Suppressor macrophage (primary cell): ENCODE results near the gene TP53I11.

Experiments used
- DNase-seq, 4 experiments: peaks; one replicate each; pipeline ENCODE4 v3.0.0-alpha.2; 2020 to 2022

TP53I11 gene

DNA sequence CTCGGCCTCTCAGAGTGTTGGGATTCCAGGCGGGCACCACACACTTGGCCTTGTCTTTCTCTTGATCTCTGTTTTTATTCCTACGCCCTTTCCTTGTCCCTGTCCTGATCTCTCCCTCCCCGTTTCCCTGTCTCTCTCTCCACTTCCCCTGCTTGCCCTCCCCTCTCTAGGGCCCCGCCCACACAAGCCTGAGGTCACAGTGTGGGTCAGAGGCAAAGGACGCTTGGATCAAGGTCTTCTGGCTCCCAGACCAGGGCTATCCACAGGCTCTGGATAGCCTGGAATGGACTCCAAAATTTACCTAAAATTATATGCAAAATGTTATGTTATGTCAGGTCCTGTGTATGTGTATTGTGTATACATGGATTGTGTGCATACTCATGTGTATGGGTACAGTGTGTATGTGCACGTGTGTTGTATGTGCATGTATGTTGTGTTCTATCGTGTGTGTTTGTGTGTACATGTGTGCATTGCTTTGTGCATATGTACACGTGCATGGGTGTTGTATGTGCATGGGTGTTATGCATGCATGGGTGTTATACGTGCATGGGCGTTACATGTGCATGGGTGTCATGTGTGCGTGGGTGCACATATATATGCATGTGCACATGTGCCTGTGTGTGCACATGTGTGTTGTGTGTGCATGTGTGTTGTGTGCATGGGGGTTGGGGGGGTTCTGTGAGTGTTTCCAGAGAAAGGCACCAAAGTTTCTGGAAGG lies 38.3 kb downstream of the TP53I11 start:
- peak; percentile 50 to 80 (median 68) for DNase-seq

DNA sequence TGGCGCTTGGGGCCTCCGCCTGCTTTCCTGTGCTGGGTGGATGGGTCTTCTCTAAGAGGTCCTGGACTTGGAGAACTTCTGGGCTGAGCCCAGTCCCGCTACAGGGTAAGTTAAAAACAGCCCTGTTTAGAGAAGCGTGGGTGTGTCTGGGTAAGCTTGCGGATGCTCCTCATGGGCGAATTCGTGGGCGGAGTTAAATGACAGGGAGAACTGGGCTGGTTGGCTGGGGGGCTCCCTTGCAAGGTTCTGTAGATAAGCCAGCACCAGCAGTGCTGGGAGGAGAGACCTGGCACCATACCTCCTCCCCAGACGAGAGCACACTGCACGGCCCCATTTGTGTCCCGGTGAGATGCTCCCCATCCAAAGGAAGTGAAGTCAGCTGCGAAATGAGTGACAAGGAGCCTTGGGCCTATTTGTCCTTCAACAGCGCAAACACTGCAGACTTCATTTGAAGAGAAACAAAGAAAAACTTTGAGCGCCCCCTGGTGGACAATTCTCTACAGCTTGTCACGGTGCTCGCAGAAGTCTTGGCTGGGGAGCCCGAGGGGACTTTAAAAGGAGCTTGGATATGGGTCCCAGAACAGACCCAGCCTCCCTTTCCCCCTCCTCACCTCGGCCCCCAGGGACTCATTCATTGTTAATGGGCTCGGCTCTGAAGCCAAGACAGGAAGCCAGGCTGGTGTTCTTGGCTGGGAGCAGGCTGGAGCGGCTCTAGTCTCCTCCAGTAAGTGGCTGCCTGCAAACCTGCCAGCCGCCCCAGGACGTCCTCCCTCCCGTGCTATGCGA lies 39.5 kb downstream of the TP53I11 start:
- DNase-seq = peak; percentile 86 to 96 (median 92)

DNA sequence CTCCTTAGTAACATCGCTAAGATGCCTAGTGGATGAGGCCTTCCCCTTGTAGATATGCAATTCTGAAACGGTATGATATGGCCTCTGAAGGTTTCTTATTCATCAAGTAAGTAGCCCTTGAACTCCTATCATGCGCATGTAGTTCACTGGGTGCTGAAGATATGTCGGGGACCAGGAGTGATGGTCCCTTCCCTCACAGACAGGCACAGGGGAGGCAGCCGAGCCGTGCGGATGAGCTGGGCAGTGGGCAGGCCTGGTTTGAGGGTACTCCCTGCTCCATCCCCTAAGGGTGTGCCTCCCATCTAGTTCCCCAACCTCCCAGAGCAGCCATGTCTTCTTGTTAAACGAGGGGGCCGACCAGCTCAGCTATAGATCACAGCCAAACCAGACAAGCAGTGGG lies 40.1 kb downstream of the TP53I11 start:
- DNase-seq = no peak

DNA sequence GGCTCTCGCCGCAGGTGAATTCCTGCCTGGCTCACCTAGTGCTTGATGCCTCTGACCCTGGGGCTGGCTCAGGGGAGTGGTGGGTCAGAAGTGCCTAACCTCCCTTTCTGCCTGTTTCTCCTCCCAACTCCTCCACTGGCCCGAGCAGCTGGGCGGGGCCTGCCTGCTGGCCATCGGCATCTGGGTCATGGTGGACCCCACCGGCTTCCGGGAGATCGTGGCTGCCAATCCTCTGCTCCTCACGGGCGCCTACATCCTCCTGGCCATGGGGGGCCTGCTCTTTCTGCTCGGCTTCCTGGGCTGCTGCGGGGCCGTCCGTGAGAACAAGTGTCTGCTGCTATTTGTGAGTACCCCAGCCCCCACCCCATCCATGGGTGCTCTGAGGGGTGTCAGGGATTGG lies 41.1 kb downstream of the TP53I11 start:
- no peak for DNase-seq

DNA sequence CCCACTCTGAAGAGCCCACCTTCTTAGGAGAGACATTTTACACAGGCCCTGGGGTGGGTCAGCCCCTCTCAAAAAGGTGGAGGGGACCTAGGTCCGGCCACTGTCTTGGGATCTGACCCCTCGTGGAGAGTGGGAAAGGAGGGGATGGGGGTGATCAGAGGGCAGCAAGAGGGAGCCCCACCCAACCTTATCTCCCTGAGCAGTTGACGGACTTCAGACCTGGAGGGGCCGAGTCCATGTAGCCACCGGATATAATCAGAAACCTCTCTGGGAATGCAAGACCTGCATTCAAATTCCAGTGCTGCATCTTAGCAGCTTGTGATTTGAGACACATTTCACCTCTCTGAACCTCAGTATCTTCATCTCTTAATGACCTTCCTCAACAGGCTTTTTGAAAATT lies 44.0 kb downstream of the TP53I11 start:
- DNase-seq = no peak

DNA sequence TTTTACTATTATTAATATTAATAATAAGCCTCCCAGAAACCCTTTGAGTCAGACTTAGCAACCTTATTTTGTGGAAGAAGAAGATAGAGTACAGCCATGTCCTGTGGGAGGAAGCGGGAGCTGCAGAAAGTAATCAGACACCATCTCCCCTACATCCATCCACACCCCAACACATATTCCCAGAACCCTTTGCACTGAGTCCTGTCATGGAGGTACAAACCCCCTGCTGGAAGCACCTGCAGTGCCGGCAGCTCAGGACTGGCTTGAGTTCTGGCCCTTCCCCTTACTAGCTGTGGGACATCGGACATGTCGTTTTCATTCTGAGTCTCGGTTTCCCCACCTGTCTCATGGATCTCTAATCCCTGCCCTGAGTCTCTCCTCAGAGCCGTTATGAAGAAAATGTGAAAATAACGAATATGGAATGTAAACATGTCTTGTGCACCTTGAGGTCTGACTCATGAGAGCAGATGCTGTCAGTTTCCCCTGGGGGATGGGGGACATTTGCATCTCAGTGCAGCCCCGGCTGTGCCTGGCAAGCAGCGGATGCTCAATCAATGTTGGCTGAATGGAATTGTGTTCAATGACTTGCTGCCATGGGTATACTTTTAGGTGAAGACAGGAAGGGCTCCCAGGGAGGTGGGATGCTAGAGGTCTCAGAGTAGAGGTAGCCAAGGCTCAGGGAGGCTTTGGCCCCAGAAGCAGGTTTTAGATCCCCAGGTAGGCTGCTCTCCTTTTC lies 45.4 kb downstream of the TP53I11 start:
- no peak for DNase-seq

DNA sequence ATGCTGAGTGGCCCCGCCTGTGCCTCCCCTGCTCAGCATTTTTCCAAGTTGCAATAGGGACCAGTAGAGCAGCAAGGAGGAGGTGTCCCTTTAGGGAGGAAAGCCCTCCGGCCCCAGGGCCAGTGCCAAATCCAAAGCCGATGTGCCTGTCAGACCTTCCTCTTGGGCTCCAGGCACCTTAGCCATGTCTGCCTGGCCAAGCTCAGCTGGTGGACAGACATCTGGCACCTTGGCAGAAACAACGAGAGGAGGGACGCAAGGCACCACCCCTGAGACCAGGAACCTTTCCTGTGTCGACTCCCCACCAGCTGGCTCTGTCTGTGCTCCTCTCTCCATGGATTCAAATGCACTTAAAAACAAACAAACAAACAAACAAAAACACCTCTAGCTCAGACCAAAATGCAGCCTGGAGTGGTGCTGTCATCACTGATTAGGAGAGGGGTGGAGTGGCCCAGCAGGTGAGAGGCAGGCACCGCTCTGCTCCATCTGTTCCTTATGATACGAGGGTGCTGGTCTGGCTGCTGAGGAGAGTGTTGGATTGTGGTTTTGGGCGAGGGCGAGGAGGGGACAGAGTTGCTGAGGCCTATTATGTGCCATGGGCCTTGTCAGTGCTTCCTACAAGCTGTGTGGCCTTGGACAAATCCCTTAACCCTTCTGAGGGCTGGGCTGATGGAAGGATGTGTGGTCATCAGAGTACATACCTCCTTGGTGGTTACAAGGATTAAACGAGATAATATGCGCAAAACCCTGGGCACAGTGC lies 46.2 kb downstream of the TP53I11 start:
- DNase-seq = no peak

DNA sequence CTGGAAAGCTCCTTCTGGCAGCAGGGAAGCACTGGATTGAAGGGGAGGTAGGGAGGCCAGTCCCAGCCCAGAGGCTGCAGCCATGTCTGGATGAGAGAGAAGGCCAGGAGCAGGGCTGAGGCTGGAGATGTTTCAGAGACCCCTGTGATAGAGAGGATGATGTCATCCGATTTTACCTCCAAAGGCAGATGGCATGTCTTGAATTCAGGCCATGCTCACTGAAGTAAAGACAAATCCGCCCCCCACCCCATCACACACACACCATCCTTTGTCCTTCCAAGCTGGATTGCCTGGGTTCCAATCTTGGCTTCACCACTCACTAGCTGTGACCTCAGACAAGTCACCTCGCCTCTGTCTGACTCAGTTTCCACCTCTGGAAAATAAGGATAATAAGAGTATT lies 47.2 kb downstream of the TP53I11 start:
- no peak for DNase-seq

DNA sequence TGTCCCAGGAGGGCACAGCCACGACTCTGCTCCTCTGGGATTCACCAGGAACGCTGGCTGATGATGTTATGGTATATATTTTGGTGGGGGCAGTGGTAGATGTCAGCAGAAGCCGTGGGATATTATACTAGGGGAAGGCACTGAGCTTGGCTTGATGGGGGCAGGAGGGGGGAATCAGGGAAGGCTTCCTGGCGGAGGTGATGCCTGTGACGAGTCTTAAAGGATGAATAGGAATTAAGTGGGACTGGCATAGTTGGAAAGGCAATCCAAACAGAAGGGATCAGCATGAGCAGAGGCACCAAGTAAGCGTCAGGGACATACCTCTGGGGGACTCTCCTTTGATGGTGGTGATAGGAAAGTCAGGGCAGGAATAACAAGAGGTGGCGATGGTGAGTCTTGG lies 47.6 kb downstream of the TP53I11 start:
- DNase-seq = no peak

DNA sequence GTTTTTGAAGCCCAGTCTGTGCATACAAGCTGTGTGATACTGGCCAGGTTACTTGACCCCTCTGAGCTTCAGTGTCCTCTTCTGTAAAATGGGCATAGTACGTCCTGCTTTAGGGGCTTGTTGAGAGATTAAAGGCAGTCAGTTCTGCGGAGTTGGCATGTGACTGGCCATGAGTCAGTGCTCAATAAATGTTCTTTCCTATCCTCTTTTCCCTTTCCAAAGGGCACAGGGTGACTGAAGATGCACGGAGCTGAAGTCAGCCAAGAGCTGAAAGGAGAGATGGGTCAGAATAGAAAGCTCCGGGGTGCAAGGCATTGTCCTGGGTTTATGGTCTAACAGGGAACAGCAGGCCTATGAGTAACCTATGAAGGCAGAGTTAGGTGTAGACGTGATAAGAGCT lies 48.9 kb downstream of the TP53I11 start:
- no peak for DNase-seq

DNA sequence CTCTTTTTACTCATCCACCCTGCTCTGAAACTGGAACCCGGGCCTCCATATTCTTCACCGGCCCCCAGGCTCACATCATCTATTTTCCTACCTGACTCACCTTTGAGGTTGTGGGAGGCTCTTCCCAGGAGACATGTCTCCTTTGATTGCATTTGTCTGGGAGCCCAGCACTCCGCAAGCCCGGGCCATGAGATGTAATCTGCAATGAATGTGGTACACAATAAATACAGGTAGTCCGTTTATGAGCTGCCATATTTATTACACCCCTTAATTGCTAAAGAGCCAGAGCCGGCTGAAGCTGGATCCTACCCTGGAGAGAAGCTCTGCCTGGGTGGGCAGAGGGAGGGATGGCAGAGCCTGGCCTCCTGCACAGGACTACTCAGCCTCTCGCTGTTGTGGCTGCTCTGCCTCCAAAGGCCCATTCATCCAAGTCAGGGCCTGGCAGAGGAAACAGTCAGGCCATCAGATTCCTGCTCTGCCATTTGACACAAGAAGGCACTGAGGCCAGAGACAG lies 49.5 kb downstream of the TP53I11 start:
- no peak for DNase-seq

DNA sequence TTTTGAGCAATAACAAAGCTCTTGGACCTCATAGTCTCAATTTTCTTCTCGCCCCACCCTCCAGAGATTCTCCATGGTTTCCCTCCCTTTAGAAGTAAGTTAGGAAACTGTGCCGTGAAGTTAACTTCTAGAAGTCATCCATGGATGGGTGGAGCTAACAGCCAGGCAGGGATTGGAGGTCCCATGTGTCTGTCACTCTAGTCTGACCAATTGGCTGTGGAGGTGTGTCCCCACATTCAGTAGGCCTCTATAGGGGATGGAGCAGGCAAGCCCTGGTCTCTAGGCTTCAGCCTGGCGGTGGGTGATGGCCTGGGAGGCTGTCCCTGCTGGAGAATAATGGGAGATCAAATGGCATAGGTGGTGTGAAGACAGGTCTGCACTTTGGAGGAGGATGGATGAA lies 50.7 kb downstream of the TP53I11 start:
- peak; percentile 26 to 57 (median 41) for DNase-seq

DNA sequence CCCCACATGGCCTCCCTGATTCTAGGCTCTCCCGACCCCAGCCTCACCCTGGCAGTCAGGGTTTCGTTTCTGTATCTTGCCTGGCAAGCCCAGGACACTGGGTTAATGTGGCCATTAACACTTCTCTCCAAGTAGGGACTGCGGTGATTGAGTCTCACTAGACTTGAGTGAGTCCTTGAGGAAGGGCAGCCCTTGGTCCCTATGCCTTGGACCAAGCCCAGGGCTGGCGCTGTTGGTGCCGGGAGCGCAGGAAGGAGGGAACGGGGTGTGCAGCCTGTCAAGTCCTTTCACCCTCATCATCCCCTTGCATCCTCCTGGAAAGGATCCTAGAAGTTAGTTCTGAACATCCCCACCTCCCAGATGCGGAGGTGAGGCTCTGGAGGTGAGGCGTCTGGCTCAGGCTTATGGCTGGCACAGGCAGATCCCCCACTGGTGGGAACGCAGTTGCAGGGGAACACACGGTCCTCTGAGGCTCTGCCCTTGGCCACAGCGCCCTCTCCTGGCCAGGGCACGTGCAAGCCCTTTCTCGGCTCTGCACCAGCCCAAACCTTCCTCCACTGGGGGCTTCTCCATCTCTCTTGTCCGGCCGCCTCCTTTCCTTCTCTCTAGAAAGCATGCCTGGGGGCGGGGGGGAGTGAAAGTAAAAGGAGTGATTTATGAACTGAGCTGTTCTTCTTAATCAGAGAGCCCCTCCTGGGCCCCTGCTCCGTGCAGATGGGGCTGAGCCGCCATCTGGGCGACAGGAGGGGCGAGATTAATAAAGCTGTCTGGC lies 56.7 kb downstream of the TP53I11 start:
- DNase-seq = peak; percentile 65 to 86 (median 76)

DNA sequence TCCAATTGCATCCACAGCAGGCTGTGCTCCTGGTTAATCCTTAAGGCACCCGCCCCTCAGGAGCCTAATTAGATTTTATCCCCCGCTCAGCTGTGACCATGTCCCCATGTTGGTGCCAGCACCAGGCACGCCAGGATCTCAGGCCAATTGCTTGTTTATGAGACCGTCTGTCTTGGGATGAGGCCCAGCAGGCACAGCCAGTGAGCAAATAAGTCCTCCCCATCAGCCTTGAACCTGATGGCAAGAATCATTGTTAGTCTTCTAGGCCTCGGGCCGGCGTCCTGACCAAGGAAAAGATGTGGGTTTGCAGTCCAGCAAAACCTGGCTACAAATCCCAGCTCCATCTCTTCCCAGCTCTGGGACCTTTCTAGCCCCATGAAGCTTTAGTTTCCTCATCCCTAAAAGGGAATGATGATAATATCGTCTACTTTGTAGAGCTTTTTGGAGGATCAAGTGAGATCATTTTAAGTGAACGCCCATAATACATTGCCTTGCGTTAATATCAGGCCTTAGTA lies 57.3 kb downstream of the TP53I11 start:
- no peak for DNase-seq

DNA sequence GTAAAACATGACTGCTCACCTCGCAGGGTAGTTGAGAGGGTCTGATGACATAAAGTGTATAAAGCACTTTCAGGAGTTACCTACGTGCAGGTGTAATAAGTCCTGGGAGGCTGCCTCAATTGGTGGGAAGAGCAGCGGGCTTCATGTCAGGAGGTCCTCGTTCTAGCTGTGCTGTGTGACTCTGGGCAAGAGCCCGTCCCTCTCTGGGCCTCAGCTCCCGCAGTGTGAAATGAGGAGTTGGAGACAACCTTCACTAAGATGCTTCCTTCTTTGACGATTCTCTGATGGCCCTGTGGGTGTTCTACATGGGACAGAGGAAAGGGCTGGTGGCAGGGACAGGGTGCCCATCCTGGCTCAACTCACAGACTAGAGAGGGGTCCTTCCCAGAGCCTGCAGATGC lies 57.8 kb downstream of the TP53I11 start:
- DNase-seq = no peak

DNA sequence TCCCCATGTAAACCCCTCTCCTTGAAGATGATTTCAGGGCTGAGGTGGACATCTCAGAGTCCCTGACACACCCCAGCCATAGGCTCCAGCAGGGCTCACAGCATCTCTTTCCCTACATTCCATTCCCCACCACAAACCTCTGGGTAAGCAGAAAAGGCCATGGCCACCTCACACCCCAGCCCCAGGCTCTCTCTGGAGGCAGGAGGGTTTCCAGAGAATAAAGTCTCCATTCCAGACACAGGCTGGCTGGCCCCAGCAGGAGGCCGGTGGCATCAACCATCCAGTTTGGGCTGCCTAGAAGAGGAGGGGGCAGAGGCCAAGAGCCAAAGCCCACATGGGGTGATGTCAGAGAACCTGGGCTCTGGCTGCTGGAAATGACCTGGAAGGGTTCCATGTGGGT lies 61.4 kb downstream of the TP53I11 start:
- no peak for DNase-seq

DNA sequence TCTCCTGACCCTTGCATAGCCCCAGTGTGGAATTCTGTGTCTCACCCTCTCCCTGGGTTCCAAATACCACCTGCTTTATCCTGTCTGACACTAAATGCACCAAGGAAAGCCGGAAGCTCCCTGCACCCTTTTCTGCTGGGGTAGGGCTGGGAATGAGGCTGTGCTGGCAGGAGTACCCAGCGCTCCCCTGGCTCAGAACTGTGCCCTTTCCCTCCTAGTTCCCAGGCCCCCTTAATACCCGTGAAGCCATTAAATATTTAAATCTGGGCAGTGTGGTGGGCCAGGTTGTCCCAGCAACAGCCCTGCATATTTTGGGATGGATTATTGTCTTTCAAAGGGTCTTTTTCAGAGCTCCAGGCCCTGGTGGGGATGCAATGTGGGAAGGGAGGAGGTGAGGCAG lies 63.0 kb downstream of the TP53I11 start:
- no peak for DNase-seq

DNA sequence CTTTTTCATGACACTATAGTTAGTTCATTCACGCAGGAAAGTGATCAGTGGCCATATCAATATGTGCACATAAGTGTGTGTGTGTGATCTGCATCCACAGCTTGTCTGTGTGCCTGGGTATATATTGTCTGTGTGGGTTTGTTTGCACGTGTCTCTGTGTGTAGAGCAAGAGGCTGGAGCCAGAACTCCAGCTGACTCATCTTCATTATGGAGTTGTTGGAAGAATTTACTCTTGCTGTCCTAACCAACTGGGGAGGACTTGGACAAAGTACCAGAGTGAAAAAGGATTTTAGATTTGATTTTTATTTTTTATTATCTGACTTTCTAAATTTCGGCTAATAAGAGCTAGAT lies 63.9 kb downstream of the TP53I11 start:
- DNase-seq = peak in 1 of 4 experiments; percentile 3

DNA sequence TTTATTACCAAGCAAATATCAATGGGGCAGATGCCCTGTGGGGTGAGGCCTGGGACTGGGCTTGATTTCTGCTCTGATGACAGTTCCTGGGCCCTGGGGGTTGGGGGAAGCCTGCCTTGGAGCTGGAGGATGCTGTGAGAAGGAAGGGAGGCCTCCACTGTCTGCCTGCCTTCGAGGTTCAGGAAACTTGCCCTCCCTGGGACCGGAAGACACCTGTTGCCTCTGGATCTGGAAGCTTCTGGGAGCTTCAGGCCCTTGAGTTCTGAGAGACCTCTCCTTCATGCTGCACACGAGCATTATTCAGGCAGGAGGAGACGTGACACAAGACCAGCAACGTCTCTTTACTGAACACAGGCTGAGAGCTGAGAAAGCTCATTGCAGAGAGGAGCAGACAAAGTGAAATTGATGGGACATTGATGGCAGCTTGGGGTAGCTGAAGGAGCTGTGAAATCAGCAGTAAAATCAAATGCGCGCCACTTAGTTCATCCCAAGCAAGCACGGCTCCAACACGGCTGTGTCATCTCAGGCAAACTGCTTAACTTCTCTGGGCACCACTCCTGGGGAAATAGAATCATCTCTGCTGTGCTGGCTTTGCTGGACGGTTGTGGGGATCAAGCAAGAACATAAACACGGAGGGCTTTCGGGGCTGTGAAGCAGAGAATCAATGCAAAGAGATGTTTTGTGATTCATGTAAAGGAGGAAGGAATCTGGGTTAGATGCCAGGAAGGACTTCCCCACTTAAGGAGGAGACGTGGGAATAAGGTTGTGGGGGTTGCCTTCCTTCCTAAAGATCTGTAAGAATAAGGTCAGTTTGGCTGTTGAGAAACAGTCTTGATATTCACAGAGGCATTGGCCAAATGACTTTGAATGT lies 64.5 kb downstream of the TP53I11 start:
- peak in 2 of 4 experiments; percentile 16 to 23 for DNase-seq

DNA sequence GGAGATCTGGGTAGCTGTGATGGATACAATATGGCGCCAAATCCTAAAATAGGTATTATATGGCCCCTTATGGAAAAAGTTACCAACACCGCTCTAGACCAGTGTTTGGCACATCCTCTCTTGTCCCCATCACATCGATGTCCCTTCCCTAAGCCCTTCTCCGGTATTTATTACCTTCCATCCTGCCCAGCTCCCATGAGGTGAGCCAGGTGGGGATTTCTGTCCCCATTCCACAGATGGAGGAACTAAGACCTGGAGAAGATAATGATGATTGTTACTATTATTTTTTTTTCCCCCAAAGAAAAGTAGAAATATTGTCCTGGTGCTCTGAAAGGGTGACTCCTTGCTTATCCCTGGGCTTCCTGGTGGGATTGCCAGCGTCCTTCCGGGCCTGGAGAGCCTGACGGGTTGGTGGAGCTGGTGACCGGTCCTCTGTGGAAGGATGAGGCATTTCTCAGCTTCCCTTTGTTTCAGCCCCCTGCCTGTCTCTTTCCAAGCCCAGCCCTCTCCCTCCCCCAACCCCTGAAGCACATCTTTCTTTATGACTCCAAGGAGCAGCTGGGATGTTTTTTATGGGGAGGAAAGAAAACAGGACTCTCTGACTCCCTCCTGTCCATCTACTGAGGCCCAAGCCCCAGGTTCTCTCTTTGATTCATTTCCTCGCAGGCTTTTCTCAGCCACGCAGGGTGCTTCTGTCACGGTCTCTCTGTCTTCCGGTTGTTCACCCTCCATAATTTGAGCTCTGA lies 65.4 kb downstream of the TP53I11 start:
- no peak for DNase-seq
